Panc1 (cell line): ENCODE measurements around the gene HGF. TPM values are rescaled to one million over a fixed set of nuclear protein-coding genes. Genes with fewer than 3 reads are reported as not detected.

Experiments
- ATAC-seq: fragments of 200-7000 bp; cut with Tn5 transposase; 2 replicates; pipeline ENCODE4 v1.9.1; 2020; ENCODE audit warnings: mild to moderate bottlenecking, moderate library complexity
- BruUV-seq: library from RNA; stranded (reverse); fragments of 400-500 nt; replicated peaks from 2 replicates; lab custom pipeline; 2021; lab: Mats Ljungman, UMichigan
- CTCF ChIA-PET: fragments of 300-600 bp; sonication (Branson Sonifier 250); formaldehyde crosslinking; loops from one replicate; lab custom pipeline; 2022; ENCODE audit warnings: antibody characterized with exemption; lab: Charles Lee
- POLR2A ChIA-PET: fragments of 300-600 bp; sonication (Branson Sonifier 250); formaldehyde crosslinking; loops from one replicate; lab custom pipeline; 2022; ENCODE audit warnings: antibody characterized with exemption; lab: Charles Lee
- DNase-seq: peaks from one replicate; pipeline ENCODE4 v3.0.0-alpha.2; 2010; ENCODE audit warnings: low read depth, low spot score
- H3K27ac ChIP-seq: 2 replicates; pipeline ENCODE4 v1.5.1; 2011; ENCODE audit warnings: mild to moderate bottlenecking, low read length, inconsistent platforms
- H3K27me3 ChIP-seq: fragments of 200-500 bp; sonication (Bioruptor generic); 2 replicates; pipeline ENCODE4 v1.6.0; 2014; ENCODE audit warnings: low read length, inconsistent platforms; ENCODE audit not compliant: control insufficient read depth, insufficient read depth
- H3K36me3 ChIP-seq: fragments of 200-500 bp; sonication (Bioruptor generic); 2 replicates; pipeline ENCODE4 v1.5.1; 2014; ENCODE audit warnings: inconsistent platforms, mild to moderate bottlenecking, low read length, moderate library complexity; ENCODE audit not compliant: control insufficient read depth, insufficient read depth
- H3K4me1 ChIP-seq: 2 replicates; pipeline ENCODE4 v1.5.1; 2011; ENCODE audit warnings: inconsistent platforms, mild to moderate bottlenecking, low read length, moderate library complexity; ENCODE audit not compliant: control insufficient read depth, insufficient read depth
- H3K4me3 ChIP-seq, 2 experiments: 2 replicates each; pipeline ENCODE4 v1.5.1; 2011 to 2012; ENCODE audit warnings: low read depth in 2 of 2, low read length in 2 of 2, mild to moderate bottlenecking in 2 of 2, inconsistent platforms in 1 of 2, moderate library complexity in 1 of 2
- H3K9me3 ChIP-seq: fragments of 200-500 bp; sonication (Bioruptor generic); 2 replicates; pipeline ENCODE4 v1.5.1; 2014; ENCODE audit warnings: low read depth, mild to moderate bottlenecking, inconsistent platforms, low read length, moderate library complexity; ENCODE audit not compliant: control insufficient read depth, insufficient read depth
- POLR2AphosphoS5 ChIP-seq: IDR thresholded peaks from 2 replicates; pipeline ENCODE4 v1.6.1; 2012; ENCODE audit warnings: mild to moderate bottlenecking, low read depth, low read length, moderate library complexity
- SIN3A ChIP-seq: IDR thresholded peaks from 2 replicates; pipeline ENCODE4 v1.6.1; 2012; ENCODE audit warnings: low read depth, mild to moderate bottlenecking, low read length, moderate library complexity, borderline replicate concordance; ENCODE audit not compliant: insufficient read depth
- TCF7L2 ChIP-seq: IDR thresholded peaks from 2 replicates; pipeline ENCODE4 v1.6.1; 2011; ENCODE audit warnings: mild to moderate bottlenecking, low read depth, low read length, inconsistent platforms
- in situ Hi-C: cut with HindIII; loops from 2 replicates; pipeline ENCODE4 v1.10.0; 2016; ENCODE audit warnings: low sequenced_read_pairs, low pct_unique_long_range_greater_than_20kb
- intact Hi-C: fragments of 100-400 bp; cut with micrococcal nuclease; formaldehyde crosslinking; loops from one replicate; pipeline ENCODE4 v1.10.0; 2022; ENCODE audit not compliant: unreplicated experiment
- total RNA-seq: library from RNA; stranded (reverse); gene quantifications from one replicate; pipeline ENCODE4 v1.2.1, GENCODE V29; 2021; ENCODE audit not compliant: unreplicated experiment
- TF ChIP-seq, protein P1 (sequence below): fragments of 450-650 bp; IDR thresholded peaks from 2 replicates; pipeline ENCODE4 v1.5.1; 2017; ENCODE audit warnings: mild to moderate bottlenecking
- TF ChIP-seq, protein P2 (sequence below), 2 experiments: IDR thresholded peaks; 2 replicates each; pipeline ENCODE4 v1.6.1; 2011 to 2012; ENCODE audit warnings: low read depth in 2 of 2, control low read depth in 1 of 2, low read length in 1 of 2, mild to moderate bottlenecking in 1 of 2, moderate library complexity in 1 of 2; ENCODE audit not compliant: insufficient read depth in 1 of 2

The HGF gene
- total RNA-seq, 1 experiment from 2014 or later, result 0.49 TPM

DNA sequence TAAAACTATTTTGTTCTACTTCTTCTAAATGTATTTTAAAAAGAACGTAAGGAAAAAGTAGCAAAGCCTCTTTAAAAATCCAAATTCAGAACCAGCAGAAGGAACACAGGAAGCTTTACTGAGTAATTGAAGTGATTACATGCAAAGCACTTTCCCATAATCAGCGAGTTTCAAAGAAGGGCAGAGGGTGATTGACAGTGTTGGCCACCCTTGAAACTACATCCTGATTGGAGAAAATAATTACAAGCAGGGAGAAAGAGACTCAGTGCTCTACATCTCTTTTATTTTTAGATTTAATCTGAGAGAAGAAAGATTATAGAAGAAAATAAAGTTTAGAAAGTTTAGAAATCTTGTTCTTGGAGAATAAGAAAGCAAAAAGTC lies 20.3 kb upstream of the HGF start:
- intact Hi-C loops, result no loop called here
- TF ChIP-seq TCF7L2, result no peak
- TF ChIP-seq, protein P1, sequence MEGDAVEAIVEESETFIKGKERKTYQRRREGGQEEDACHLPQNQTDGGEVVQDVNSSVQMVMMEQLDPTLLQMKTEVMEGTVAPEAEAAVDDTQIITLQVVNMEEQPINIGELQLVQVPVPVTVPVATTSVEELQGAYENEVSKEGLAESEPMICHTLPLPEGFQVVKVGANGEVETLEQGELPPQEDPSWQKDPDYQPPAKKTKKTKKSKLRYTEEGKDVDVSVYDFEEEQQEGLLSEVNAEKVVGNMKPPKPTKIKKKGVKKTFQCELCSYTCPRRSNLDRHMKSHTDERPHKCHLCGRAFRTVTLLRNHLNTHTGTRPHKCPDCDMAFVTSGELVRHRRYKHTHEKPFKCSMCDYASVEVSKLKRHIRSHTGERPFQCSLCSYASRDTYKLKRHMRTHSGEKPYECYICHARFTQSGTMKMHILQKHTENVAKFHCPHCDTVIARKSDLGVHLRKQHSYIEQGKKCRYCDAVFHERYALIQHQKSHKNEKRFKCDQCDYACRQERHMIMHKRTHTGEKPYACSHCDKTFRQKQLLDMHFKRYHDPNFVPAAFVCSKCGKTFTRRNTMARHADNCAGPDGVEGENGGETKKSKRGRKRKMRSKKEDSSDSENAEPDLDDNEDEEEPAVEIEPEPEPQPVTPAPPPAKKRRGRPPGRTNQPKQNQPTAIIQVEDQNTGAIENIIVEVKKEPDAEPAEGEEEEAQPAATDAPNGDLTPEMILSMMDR, result no peak
- TF ChIP-seq, protein P2, sequence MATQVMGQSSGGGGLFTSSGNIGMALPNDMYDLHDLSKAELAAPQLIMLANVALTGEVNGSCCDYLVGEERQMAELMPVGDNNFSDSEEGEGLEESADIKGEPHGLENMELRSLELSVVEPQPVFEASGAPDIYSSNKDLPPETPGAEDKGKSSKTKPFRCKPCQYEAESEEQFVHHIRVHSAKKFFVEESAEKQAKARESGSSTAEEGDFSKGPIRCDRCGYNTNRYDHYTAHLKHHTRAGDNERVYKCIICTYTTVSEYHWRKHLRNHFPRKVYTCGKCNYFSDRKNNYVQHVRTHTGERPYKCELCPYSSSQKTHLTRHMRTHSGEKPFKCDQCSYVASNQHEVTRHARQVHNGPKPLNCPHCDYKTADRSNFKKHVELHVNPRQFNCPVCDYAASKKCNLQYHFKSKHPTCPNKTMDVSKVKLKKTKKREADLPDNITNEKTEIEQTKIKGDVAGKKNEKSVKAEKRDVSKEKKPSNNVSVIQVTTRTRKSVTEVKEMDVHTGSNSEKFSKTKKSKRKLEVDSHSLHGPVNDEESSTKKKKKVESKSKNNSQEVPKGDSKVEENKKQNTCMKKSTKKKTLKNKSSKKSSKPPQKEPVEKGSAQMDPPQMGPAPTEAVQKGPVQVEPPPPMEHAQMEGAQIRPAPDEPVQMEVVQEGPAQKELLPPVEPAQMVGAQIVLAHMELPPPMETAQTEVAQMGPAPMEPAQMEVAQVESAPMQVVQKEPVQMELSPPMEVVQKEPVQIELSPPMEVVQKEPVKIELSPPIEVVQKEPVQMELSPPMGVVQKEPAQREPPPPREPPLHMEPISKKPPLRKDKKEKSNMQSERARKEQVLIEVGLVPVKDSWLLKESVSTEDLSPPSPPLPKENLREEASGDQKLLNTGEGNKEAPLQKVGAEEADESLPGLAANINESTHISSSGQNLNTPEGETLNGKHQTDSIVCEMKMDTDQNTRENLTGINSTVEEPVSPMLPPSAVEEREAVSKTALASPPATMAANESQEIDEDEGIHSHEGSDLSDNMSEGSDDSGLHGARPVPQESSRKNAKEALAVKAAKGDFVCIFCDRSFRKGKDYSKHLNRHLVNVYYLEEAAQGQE (IDR thresholded peaks at IDR 0.05; ENCODE audit: insufficient read depth in 1 of 2, low read depth in 2 of 2, low read length in 1 of 2), result no peak
- no peak for TF ChIP-seq SIN3A
- no peak for TF ChIP-seq POLR2AphosphoS5
- H3K4me3 ChIP-seq, result no peak overlapping the region
- no peak overlapping the region for H3K27ac ChIP-seq
- no peaks in the 10 kb centered on the region for H3K36me3 ChIP-seq
- in situ Hi-C loops, result no loop called here
- no peaks in the 10 kb centered on the region for H3K4me1 ChIP-seq
- no peaks in the 10 kb centered on the region for H3K9me3 ChIP-seq
- CTCF ChIA-PET, result no interaction called here
- no TSS peak for BruUV-seq
- DNase-seq (no peak), ATAC-seq (no peak)
- no peaks in the 10 kb centered on the region for H3K27me3 ChIP-seq
- POLR2A ChIA-PET, result no interaction called here

DNA sequence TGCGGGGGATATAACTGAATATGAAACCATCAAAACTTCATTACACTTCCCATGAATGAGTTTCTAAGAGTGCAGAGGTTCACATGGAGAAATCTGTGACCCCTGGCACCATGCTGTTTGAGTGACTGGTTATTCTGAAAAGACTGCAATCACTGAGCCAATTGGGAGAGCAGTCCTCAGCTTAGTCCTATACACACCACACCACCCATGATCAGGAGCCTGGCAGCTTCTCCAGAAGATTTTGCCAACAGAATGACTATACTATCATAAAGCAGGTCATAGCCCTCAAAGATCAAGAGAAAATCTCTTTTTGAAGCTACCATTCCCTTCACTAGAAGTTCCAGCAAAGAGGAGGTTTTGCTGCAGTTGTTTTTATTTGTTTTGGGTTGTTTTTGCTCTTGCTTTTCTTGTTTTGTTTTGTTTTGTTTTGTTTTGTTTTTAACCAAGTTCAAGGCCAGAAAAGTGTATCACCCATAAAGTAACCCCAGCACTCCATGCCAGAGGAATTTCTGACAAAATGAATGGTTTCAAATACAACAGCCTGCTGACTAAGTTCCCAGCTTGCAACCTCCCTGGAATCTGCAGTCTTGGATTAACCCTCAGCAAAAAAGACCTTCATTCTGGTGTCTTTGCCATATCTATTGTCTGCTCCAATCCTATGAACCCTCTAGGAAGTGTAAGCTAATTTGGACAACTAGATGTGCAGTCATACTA lies 19.7 kb upstream of the HGF start:
- CTCF ChIA-PET, result no interaction called here
- H3K4me3 ChIP-seq, result no peak overlapping the region
- in situ Hi-C loops, result no loop called here
- intact Hi-C loops, result no loop called here
- no peaks in the 10 kb centered on the region for H3K9me3 ChIP-seq
- no peaks in the 10 kb centered on the region for H3K27me3 ChIP-seq
- DNase-seq (no peak), ATAC-seq (no peak)
- TF ChIP-seq SIN3A, result no peak
- TF ChIP-seq POLR2AphosphoS5, result no peak
- TF ChIP-seq, protein P1, result no peak
- TF ChIP-seq TCF7L2, result no peak
- TF ChIP-seq, protein P2 (IDR thresholded peaks at IDR 0.05; ENCODE audit: insufficient read depth in 1 of 2, low read depth in 2 of 2, low read length in 1 of 2), result no peak
- H3K27ac ChIP-seq, result no peak overlapping the region
- no TSS peak for BruUV-seq
- H3K36me3 ChIP-seq, result no peaks in the 10 kb centered on the region
- POLR2A ChIA-PET, result no interaction called here
- H3K4me1 ChIP-seq, result no peaks in the 10 kb centered on the region
